HepG2 (cell line): ENCODE measurements around the gene NFIL3. TPM values are rescaled to one million over a fixed set of nuclear protein-coding genes. Genes with fewer than 3 reads are reported as not detected.

ENCODE experiments used
- ATF4 ChIP-seq, 2 experiments: fragments of 450-650 bp in 1 of 2; sonication (generic) in 1 of 2; formaldehyde crosslinking; IDR thresholded peaks; 2 replicates each; pipeline versions ENCODE4 v1.5.0 to v1.8.0; 2020 to 2022; ENCODE audit warnings: mild to moderate bottlenecking in 1 of 2, missing genetic modification reagents in 1 of 2
- DRAP1 ChIP-seq: IDR thresholded peaks from 2 replicates; pipeline ENCODE4 v1.6.1; 2016; ENCODE audit warnings: missing genetic modification reagents, missing compliant biosample characterization
- E2F2 ChIP-seq: sonication (generic); formaldehyde crosslinking; IDR thresholded peaks from 2 replicates; pipeline ENCODE4 v1.4.0; 2020; ENCODE audit warnings: missing genetic modification reagents, borderline replicate concordance
- GRHL1 ChIP-seq: sonication (generic); formaldehyde crosslinking; conservative IDR thresholded peaks from 2 replicates; pipeline ENCODE4 v1.8.0; 2022; ENCODE audit warnings: missing genetic modification reagents
- HNF4A ChIP-seq: sonication (generic); formaldehyde crosslinking; IDR thresholded peaks from 2 replicates; pipeline ENCODE4 v1.4.0; 2020; ENCODE audit warnings: missing genetic modification reagents
- HOXA3 ChIP-seq: sonication (generic); formaldehyde crosslinking; IDR thresholded peaks from 2 replicates; pipeline ENCODE4 v1.5.0; 2020; ENCODE audit warnings: missing genetic modification reagents
- IKZF1 ChIP-seq: fragments of 450-650 bp; IDR thresholded peaks from 2 replicates; pipeline ENCODE4 v1.7.1; 2016
- KLF16 ChIP-seq, 2 experiments: sonication (generic) in 1 of 2; formaldehyde crosslinking in 1 of 2; IDR thresholded peaks; 2 replicates each; pipeline versions ENCODE4 v1.6.1 to v1.8.0; 2016 to 2023; ENCODE audit warnings: missing genetic modification reagents in 2 of 2, missing compliant biosample characterization in 1 of 2
- MIXL1 ChIP-seq: IDR thresholded peaks from 2 replicates; pipeline ENCODE4 v1.6.1; 2016
- POLR2AphosphoS2 ChIP-seq: IDR thresholded peaks from 2 replicates; pipeline ENCODE4 v1.6.1; 2011; ENCODE audit warnings: low read depth, low read length, improper control_type of control experiment
- RERE ChIP-seq: IDR thresholded peaks from 2 replicates; pipeline ENCODE4 v1.6.1; 2016; ENCODE audit warnings: low read depth, missing genetic modification reagents, missing compliant biosample characterization
- RFXANK ChIP-seq: IDR thresholded peaks from 2 replicates; pipeline ENCODE4 v1.6.1; 2016
- TBX2 ChIP-seq: sonication (generic); formaldehyde crosslinking; IDR thresholded peaks from 2 replicates; pipeline ENCODE4 v1.5.0; 2020; ENCODE audit warnings: missing genetic modification reagents, mild to moderate bottlenecking, borderline replicate concordance
- ZBTB7B ChIP-seq: sonication (generic); formaldehyde crosslinking; IDR thresholded peaks from 2 replicates; pipeline ENCODE4 v1.4.0; 2020; ENCODE audit warnings: missing genetic modification reagents
- ZFP36L1 ChIP-seq: sonication (generic); formaldehyde crosslinking; IDR thresholded peaks from 2 replicates; pipeline ENCODE4 v1.8.0; 2022; ENCODE audit warnings: mild to moderate bottlenecking, missing genetic modification reagents, moderate library complexity
- ZKSCAN8 ChIP-seq: IDR thresholded peaks from 2 replicates; pipeline ENCODE4 v1.6.1; 2016; ENCODE audit warnings: borderline replicate concordance, missing genetic modification reagents, missing compliant biosample characterization
- ZNF746 ChIP-seq: sonication (generic); formaldehyde crosslinking; IDR thresholded peaks from 2 replicates; pipeline ENCODE4 v1.8.0; 2022; ENCODE audit warnings: mild to moderate bottlenecking, missing genetic modification reagents
- ZNF782 ChIP-seq: sonication (generic); formaldehyde crosslinking; IDR thresholded peaks from 2 replicates; pipeline ENCODE4 v1.4.0; 2020; ENCODE audit warnings: missing genetic modification reagents, mild to moderate bottlenecking, borderline replicate concordance
- ZSCAN21 ChIP-seq: sonication (generic); formaldehyde crosslinking; IDR thresholded peaks from 2 replicates; pipeline ENCODE4 v1.8.0; 2022; ENCODE audit warnings: mild to moderate bottlenecking, missing genetic modification reagents, moderate library complexity, borderline replicate concordance
- polyA plus RNA-seq, 8 experiments: library from polyadenylated mRNA; depleted of rRNA in 3 of 8; stranded (reverse) in 7 of 8; unstranded in 1 of 8; fragments of >200 nt; fragmentation: Illumina TruSeq in 4 of 8; extraction: Trizol in 4 of 8; gene quantifications; 2 replicates each; pipeline versions ENCODE4 v1.2.1 to v1.2.3, GENCODE V29; 2011 to 2016; ENCODE audit warnings: low read depth in 4 of 8, missing spikeins in 1 of 8, mixed read lengths in 1 of 8; ENCODE audit not compliant: insufficient read depth in 1 of 8
- total RNA-seq, 5 experiments: library from RNA; depleted of rRNA; stranded (reverse); fragments of >200 nt; fragmentation: Illumina TruSeq; extraction: Trizol; gene quantifications; 2 replicates each; pipeline ENCODE4 v1.2.3, GENCODE V29; 2016; ENCODE audit warnings: low read depth in 1 of 5

NFIL3 gene
- total and polyA plus RNA-seq, 2 of the 13 experiments (the other 11 are each of a cell fraction or from before 2014, with no cell fraction given): 46.6 to 54.2 TPM

- TF ChIP-seq E2F2 (CRISPR knock-in tag): no peak
- no peak for TF ChIP-seq ZBTB7B (CRISPR knock-in tag)
- TF ChIP-seq ZSCAN21: no peak
- peak in 1 of 2 experiments; percentile 84; a peak in 2 of 4 replicates for TF ChIP-seq KLF16 (CRISPR knock-in tag; IDR thresholded peaks at IDR 0.05)
- 0 out of 2 replicates have a peak, but pooled peaks have one; percentile 53 for TF ChIP-seq RERE (CRISPR knock-in tag)
- TF ChIP-seq IKZF1: no peak
- TF ChIP-seq RFXANK: no peak
- TF ChIP-seq ZNF746 (CRISPR knock-in tag): no peak
- TF ChIP-seq HNF4A (CRISPR knock-in tag): peak; percentile 73
- peak; percentile 93 for TF ChIP-seq HOXA3
- TF ChIP-seq TBX2: peak; percentile 75
- TF ChIP-seq ZKSCAN8 (CRISPR knock-in tag): peak; percentile 34; the same call in 1 of the 2 replicates
- peak; percentile 49; the same call in 1 of the 2 replicates for TF ChIP-seq MIXL1 (CRISPR knock-in tag)
- no peak for TF ChIP-seq ZNF782
- peak; percentile 51; the same call in 1 of the 2 replicates for TF ChIP-seq DRAP1
- TF ChIP-seq POLR2AphosphoS2: peak; percentile 55; the same call in 1 of the 2 replicates
- no peak for TF ChIP-seq ZFP36L1
- TF ChIP-seq ATF4 (CRISPR knock-in tag; IDR thresholded peaks at IDR 0.05): peak in 1 of 2 experiments; percentile 98; a peak in 2 of 4 replicates
- no peak for TF ChIP-seq GRHL1
These were observed 4.1 kb downstream of the NFIL3 start (continued) for GRCh38 chr9:91419222-91420191.
